GM06990 (cell line): ENCODE results near the gene PNPLA2.

Experiments used
- DNase-seq: peaks from one replicate; pipeline ENCODE4 v3.0.0-alpha.2; 2011; ENCODE audit not compliant: insufficient read length; ENCODE audit errors: extremely low read depth
- H3K27me3 ChIP-seq: replicated peaks from 2 replicates; pipeline ENCODE4 v1.6.0; 2011; ENCODE audit warnings: low read length; ENCODE audit not compliant: control insufficient read depth, insufficient read depth
- H3K36me3 ChIP-seq: 2 replicates; pipeline ENCODE4 v1.5.1; 2011; ENCODE audit warnings: low read length; ENCODE audit not compliant: control insufficient read depth, insufficient read depth
- H3K4me3 ChIP-seq: replicated peaks from 2 replicates; pipeline ENCODE4 v1.5.1; 2011; ENCODE audit warnings: low read depth, mild to moderate bottlenecking, control low read depth, low read length
- TF ChIP-seq, protein P1 (sequence below): IDR thresholded peaks from 2 replicates; pipeline ENCODE4 v1.5.1; 2011; ENCODE audit warnings: low read length, control low read depth, mild to moderate bottlenecking, inconsistent platforms; ENCODE audit not compliant: insufficient read depth, poor library complexity, severe bottlenecking

The PNPLA2 gene

GRCh38 chr11:867856-868358 lies 49.2 kb downstream of the PNPLA2 start:
- Histone ChIP-seq H3K4me3 (no peak overlapping the region), H3K36me3 (no peaks in the 10 kb centered on the region; the same call in 1 of the 2 replicates), H3K27me3 (no peaks in the 10 kb centered on the region)
- TF ChIP-seq, protein P1, sequence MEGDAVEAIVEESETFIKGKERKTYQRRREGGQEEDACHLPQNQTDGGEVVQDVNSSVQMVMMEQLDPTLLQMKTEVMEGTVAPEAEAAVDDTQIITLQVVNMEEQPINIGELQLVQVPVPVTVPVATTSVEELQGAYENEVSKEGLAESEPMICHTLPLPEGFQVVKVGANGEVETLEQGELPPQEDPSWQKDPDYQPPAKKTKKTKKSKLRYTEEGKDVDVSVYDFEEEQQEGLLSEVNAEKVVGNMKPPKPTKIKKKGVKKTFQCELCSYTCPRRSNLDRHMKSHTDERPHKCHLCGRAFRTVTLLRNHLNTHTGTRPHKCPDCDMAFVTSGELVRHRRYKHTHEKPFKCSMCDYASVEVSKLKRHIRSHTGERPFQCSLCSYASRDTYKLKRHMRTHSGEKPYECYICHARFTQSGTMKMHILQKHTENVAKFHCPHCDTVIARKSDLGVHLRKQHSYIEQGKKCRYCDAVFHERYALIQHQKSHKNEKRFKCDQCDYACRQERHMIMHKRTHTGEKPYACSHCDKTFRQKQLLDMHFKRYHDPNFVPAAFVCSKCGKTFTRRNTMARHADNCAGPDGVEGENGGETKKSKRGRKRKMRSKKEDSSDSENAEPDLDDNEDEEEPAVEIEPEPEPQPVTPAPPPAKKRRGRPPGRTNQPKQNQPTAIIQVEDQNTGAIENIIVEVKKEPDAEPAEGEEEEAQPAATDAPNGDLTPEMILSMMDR, result no peak
- no peak for DNase-seq

- Histone ChIP-seq H3K4me3 (no peak overlapping the region), H3K27me3 (no peaks in the 10 kb centered on the region), H3K36me3 (no peaks in the 10 kb centered on the region; the same call in 1 of the 2 replicates)
- no peak for DNase-seq
- TF ChIP-seq, protein P1, result no peak
Measured at GRCh38 chr11:868394-868793, 49.7 kb downstream of the PNPLA2 start.

DNA sequence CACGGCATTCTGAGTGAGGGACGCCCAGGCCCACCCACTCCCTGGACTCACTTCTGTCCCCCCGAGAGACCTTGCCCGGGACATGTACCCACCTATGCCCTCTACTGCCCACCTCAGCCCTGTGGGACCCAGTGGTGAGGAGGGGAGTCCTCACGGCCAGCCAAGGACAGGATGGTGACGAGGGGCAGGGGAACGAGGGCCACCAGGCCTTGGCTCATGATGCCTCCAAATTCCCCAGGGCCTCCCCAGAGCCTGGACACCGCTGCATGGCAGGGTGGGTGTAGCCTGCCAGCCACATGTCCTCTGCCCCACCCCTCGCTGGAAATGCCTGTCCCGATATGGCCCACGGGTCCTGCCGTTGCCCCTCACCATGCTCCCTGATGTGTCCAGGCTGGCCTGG lies 50.1 kb downstream of the PNPLA2 start:
- H3K27me3 ChIP-seq, result no peaks in the 10 kb centered on the region
- TF ChIP-seq, protein P1, result no peak
- H3K36me3 ChIP-seq, result no peaks in the 10 kb centered on the region; the same call in 1 of the 2 replicates
- H3K4me3 ChIP-seq, result no peak overlapping the region
- no peak for DNase-seq

- no peak overlapping the region for H3K4me3 ChIP-seq
- no peak for DNase-seq
- no peaks in the 10 kb centered on the region; the same call in 1 of the 2 replicates for H3K36me3 ChIP-seq
- TF ChIP-seq, protein P1, result no peak
- no peaks in the 10 kb centered on the region for H3K27me3 ChIP-seq
Measured at GRCh38 chr11:869399-870126, 50.8 kb downstream of the PNPLA2 start.

DNA sequence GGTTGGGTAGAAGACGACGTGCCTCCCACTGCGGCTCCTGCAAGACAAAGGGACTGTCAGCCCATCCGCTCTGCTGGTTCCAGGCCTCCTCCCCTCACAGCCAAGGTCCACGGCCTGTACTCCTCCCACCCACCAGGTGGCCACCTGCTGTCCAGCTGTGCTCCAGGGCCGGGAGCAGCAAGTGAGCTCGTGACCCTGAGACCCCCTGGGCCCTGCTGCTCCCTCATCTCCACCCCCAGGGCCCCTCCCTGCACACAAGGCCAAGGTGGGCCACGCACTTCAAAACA lies 51.4 kb downstream of the PNPLA2 start:
- H3K27me3 ChIP-seq, result no peaks in the 10 kb centered on the region
- no peak for DNase-seq
- TF ChIP-seq, protein P1, result no peak
- no peak overlapping the region for H3K4me3 ChIP-seq
- H3K36me3 ChIP-seq, result no peaks in the 10 kb centered on the region; the same call in none of the 2 replicates
